HG03108 (cell line): ENCODE data around the gene RABEPK.
"Not testable (repeated sequence)": the region's sequence is repeated elsewhere in the genome, so short reads cannot be mapped to it uniquely, and the experiment has no call there.

Experiments
- ATAC-seq: cut with Tn5 transposase; IDR thresholded peaks from one replicate; pipeline ENCODE4 v1.9.1; 2021; ENCODE audit warnings: moderate library complexity; ENCODE audit not compliant: unreplicated experiment

The RABEPK gene

GRCh38 chr9:125194466-125194865 is 5.9 kb upstream of the RABEPK start:
- ATAC-seq: not testable (repeated sequence)

GRCh38 chr9:125195591-125195990 is 4.8 kb upstream of the RABEPK start:
- ATAC-seq: not testable (repeated sequence)

- no peak for ATAC-seq
Measured at GRCh38 chr9:125202846-125203618, 2.7 kb downstream of the RABEPK start.

GRCh38 chr9:125204477-125204876 is 4.1 kb downstream of the RABEPK start:
- no peak for ATAC-seq

GRCh38 chr9:125214186-125214585 is 13.8 kb downstream of the RABEPK start:
- ATAC-seq: no peak

GRCh38 chr9:125218621-125219020 is 18.3 kb downstream of the RABEPK start:
- ATAC-seq: no peak

GRCh38 chr9:125224858-125225257 is 24.5 kb downstream of the RABEPK start:
- not testable (repeated sequence) for ATAC-seq

GRCh38 chr9:125227761-125228160 is 27.4 kb downstream of the RABEPK start:
- no peak for ATAC-seq

GRCh38 chr9:125233678-125234077 is 33.3 kb downstream of the RABEPK start:
- no peak for ATAC-seq

GRCh38 chr9:125234099-125234498 is 33.8 kb downstream of the RABEPK start:
- ATAC-seq: not testable (repeated sequence)

- ATAC-seq: no peak
Measured at GRCh38 chr9:125235804-125236519, 35.6 kb downstream of the RABEPK start.

GRCh38 chr9:125236520-125237159 is 36.3 kb downstream of the RABEPK start:
- ATAC-seq: not testable (repeated sequence)

- ATAC-seq: no peak
Measured at GRCh38 chr9:125238127-125238914, 38.0 kb downstream of the RABEPK start.

- no peak for ATAC-seq
Measured at GRCh38 chr9:125238915-125239446, 38.6 kb downstream of the RABEPK start.

- ATAC-seq: no peak
Measured at GRCh38 chr9:125239631-125240597, 39.6 kb downstream of the RABEPK start.

GRCh38 chr9:125240649-125240999 is 40.3 kb downstream of the RABEPK start:
- no peak for ATAC-seq

- peak; percentile 90 for ATAC-seq
Measured at GRCh38 chr9:125241000-125241862, 40.9 kb downstream of the RABEPK start, which contains the start of gene HSPA5. TSS of gene HSPA5 (minus strand) at chr9:125241343. CDS start at chr9:125241126, 217 bp downstream.
